ENCODE measurements around the gene GPC5.

DNA sequence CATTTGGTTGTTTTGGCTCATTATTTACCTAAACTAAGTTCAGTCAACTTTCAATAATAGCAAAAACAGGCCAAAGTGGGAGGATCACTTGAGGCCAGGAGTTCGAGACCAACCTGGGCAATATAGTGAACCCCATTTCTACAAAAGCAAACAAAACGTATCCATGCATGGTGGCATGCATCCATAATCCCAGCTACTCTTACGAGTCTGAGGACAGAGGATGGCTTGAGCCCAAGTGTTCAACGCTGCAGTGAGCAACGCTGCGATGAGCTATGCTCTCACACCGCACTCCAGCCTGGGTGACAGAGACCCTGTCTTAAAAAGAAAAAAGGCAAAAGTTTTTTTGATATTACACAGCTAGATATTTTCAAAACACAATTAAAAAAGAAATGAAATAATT is 1258.2 kb downstream of the GPC5 start:
- TF ChIP-seq, protein P1, sequence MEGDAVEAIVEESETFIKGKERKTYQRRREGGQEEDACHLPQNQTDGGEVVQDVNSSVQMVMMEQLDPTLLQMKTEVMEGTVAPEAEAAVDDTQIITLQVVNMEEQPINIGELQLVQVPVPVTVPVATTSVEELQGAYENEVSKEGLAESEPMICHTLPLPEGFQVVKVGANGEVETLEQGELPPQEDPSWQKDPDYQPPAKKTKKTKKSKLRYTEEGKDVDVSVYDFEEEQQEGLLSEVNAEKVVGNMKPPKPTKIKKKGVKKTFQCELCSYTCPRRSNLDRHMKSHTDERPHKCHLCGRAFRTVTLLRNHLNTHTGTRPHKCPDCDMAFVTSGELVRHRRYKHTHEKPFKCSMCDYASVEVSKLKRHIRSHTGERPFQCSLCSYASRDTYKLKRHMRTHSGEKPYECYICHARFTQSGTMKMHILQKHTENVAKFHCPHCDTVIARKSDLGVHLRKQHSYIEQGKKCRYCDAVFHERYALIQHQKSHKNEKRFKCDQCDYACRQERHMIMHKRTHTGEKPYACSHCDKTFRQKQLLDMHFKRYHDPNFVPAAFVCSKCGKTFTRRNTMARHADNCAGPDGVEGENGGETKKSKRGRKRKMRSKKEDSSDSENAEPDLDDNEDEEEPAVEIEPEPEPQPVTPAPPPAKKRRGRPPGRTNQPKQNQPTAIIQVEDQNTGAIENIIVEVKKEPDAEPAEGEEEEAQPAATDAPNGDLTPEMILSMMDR (IDR thresholded peaks at IDR 0.05), result no peak
- no peak for TF ChIP-seq POLR2AphosphoS5 (IDR thresholded peaks at IDR 0.05; ENCODE audit: low read depth, low read length)
- TF ChIP-seq TCF7L2 (IDR thresholded peaks at IDR 0.05; ENCODE audit: low read depth, low read length), result no peak
